BLaER1 (cell line): ENCODE measurements around the gene GPR132.

Experiments used
- H3K27ac ChIP-seq: shearing (Covaris generic); formaldehyde crosslinking; 2 replicates; pipeline ENCODE4 v1.8.1; 2022
- H3K27me3 ChIP-seq: shearing (Covaris generic); formaldehyde crosslinking; 2 replicates; pipeline ENCODE4 v1.8.1; 2022
- H3K36me3 ChIP-seq: shearing (Covaris generic); formaldehyde crosslinking; 2 replicates; pipeline ENCODE4 v1.8.1; 2022
- H3K4me1 ChIP-seq: shearing (Covaris generic); formaldehyde crosslinking; 2 replicates; pipeline ENCODE4 v1.8.1; 2022
- H3K4me2 ChIP-seq: shearing (Covaris generic); formaldehyde crosslinking; 2 replicates; pipeline ENCODE4 v1.8.1; 2022
- H3K4me3 ChIP-seq: shearing (Covaris generic); formaldehyde crosslinking; 2 replicates; pipeline ENCODE4 v1.8.1; 2022
- H3K9ac ChIP-seq: shearing (Covaris generic); formaldehyde crosslinking; 2 replicates; pipeline ENCODE4 v1.8.1; 2022
- H3K9me3 ChIP-seq: shearing (Covaris generic); formaldehyde crosslinking; 2 replicates; pipeline ENCODE4 v1.8.1; 2022
- H4K20me1 ChIP-seq: shearing (Covaris generic); formaldehyde crosslinking; 2 replicates; pipeline ENCODE4 v1.8.1; 2022
- Cebpa-rat ChIP-seq: shearing (Covaris generic); IDR thresholded peaks from 2 replicates; pipeline ENCODE4 v1.8.1; 2022

GPR132 gene

GRCh38 chr14:105014032-105014431, 51.2 kb downstream of the GPR132 start:
- Histone ChIP-seq H4K20me1 (peaks cover 100% of the 10 kb centered on the region), H3K27me3 (no peaks in the 10 kb centered on the region), H3K4me2 (peak overlapping the region; percentile 92), H3K4me3 (no peak overlapping the region), H3K36me3 (peaks cover 78% of the 10 kb centered on the region), H3K9ac (0 out of 2 replicates have a peak overlapping the region, but pooled peaks have one; percentile 0), H3K9me3 (no peaks in the 10 kb centered on the region), H3K27ac (no peak overlapping the region), H3K4me1 (peaks cover 80% of the 10 kb centered on the region)
- no peak for TF ChIP-seq Cebpa-rat

GRCh38 chr14:105013150-105013785, 52.0 kb downstream of the GPR132 start:
- peaks cover 72% of the 10 kb centered on the region for H3K4me1 ChIP-seq

GRCh38 chr14:105012171-105012985, 52.9 kb downstream of the GPR132 start:
- Histone ChIP-seq H3K27me3 (no peaks in the 10 kb centered on the region), H3K9ac (no peak overlapping the region), H3K4me3 (no peak overlapping the region), H3K36me3 (peaks cover 88% of the 10 kb centered on the region), H3K27ac (0 out of 2 replicates have a peak overlapping the region, but pooled peaks have one; percentile 4), H3K4me2 (peak overlapping the region; percentile 92), H4K20me1 (peaks cover 99% of the 10 kb centered on the region), H3K9me3 (no peaks in the 10 kb centered on the region), H3K4me1 (peaks cover 63% of the 10 kb centered on the region)
- no peak for TF ChIP-seq Cebpa-rat

More at GRCh38 chr14:105013150-105013785, 52.0 kb downstream of the GPR132 start:
- no peak overlapping the region for H3K4me3 ChIP-seq
- peaks cover 100% of the 10 kb centered on the region for H4K20me1 ChIP-seq
- no peaks in the 10 kb centered on the region for H3K27me3 ChIP-seq
- H3K27ac ChIP-seq, result no peak overlapping the region
- peak overlapping the region; percentile 92 for H3K4me2 ChIP-seq
- no peak for TF ChIP-seq Cebpa-rat
- no peak overlapping the region for H3K9ac ChIP-seq
- no peaks in the 10 kb centered on the region for H3K9me3 ChIP-seq
- peaks cover 84% of the 10 kb centered on the region for H3K36me3 ChIP-seq

GRCh38 chr14:105011312-105011990, 53.8 kb downstream of the GPR132 start:
- no peak overlapping the region for H3K9ac ChIP-seq
- no peak for TF ChIP-seq Cebpa-rat
- no peak overlapping the region for H3K4me3 ChIP-seq
- H3K4me2 ChIP-seq, result no peak overlapping the region
- H3K27ac ChIP-seq, result 0 out of 2 replicates have a peak overlapping the region, but pooled peaks have one; percentile 4
- H3K36me3 ChIP-seq, result peaks cover 88% of the 10 kb centered on the region
- H4K20me1 ChIP-seq, result peaks cover 99% of the 10 kb centered on the region
- H3K9me3 ChIP-seq, result no peaks in the 10 kb centered on the region
- H3K4me1 ChIP-seq, result peaks cover 54% of the 10 kb centered on the region
- H3K27me3 ChIP-seq, result no peaks in the 10 kb centered on the region

- Histone ChIP-seq H3K27me3 (no peaks in the 10 kb centered on the region), H3K4me1 (peaks cover 49% of the 10 kb centered on the region), H3K9ac (no peak overlapping the region), H3K9me3 (no peaks in the 10 kb centered on the region), H3K27ac (no peak overlapping the region), H3K4me2 (no peak overlapping the region), H3K36me3 (peaks cover 88% of the 10 kb centered on the region), H3K4me3 (no peak overlapping the region), H4K20me1 (peaks cover 99% of the 10 kb centered on the region)
- TF ChIP-seq Cebpa-rat, result no peak
Observed at GRCh38 chr14:105010891-105011291, 54.3 kb downstream of the GPR132 start.

- Histone ChIP-seq H3K27ac (no peak overlapping the region), H3K4me1 (peaks cover 41% of the 10 kb centered on the region), H4K20me1 (peaks cover 99% of the 10 kb centered on the region), H3K9ac (no peak overlapping the region), H3K9me3 (no peaks in the 10 kb centered on the region), H3K4me3 (no peak overlapping the region), H3K36me3 (peaks cover 87% of the 10 kb centered on the region), H3K4me2 (no peak overlapping the region), H3K27me3 (no peaks in the 10 kb centered on the region)
- no peak for TF ChIP-seq Cebpa-rat
Observed at GRCh38 chr14:105010106-105010505, 55.1 kb downstream of the GPR132 start.

GRCh38 chr14:105007593-105008264, 57.5 kb downstream of the GPR132 start:
- Histone ChIP-seq H3K4me1 (peaks cover 17% of the 10 kb centered on the region), H3K9me3 (no peaks in the 10 kb centered on the region), H3K9ac (no peak overlapping the region), H3K4me3 (no peak overlapping the region), H3K4me2 (no peak overlapping the region), H4K20me1 (peaks cover 75% of the 10 kb centered on the region), H3K36me3 (peaks cover 75% of the 10 kb centered on the region), H3K27ac (no peak overlapping the region), H3K27me3 (no peaks in the 10 kb centered on the region)
- no peak for TF ChIP-seq Cebpa-rat

GRCh38 chr14:105006831-105007592, 58.2 kb downstream of the GPR132 start:
- no peaks in the 10 kb centered on the region for H3K27me3 ChIP-seq
- H3K9me3 ChIP-seq, result no peaks in the 10 kb centered on the region
- peaks cover 10% of the 10 kb centered on the region; the same call in 1 of the 2 replicates for H3K4me1 ChIP-seq
- no peak overlapping the region for H3K27ac ChIP-seq
- H3K4me3 ChIP-seq, result no peak overlapping the region
- peaks cover 71% of the 10 kb centered on the region for H3K36me3 ChIP-seq
- TF ChIP-seq Cebpa-rat, result no peak
- peaks cover 68% of the 10 kb centered on the region for H4K20me1 ChIP-seq
- H3K4me2 ChIP-seq, result no peak overlapping the region
- H3K9ac ChIP-seq, result no peak overlapping the region
